Mesendoderm (in vitro differentiated cells): ENCODE data around the gene PTPRE.

Source experiments
- DNase-seq: peaks from one replicate; pipeline ENCODE4 v3.0.0; 2013
- H2AK5ac ChIP-seq: 2 replicates; pipeline ENCODE4 v1.6.1; 2013; ENCODE audit warnings: low read length, inconsistent platforms
- H2BK120ac ChIP-seq: 2 replicates; pipeline ENCODE4 v1.6.1; 2013; ENCODE audit warnings: low read depth, mild to moderate bottlenecking, low read length, moderate library complexity, mixed read lengths
- H2BK15ac ChIP-seq: replicated peaks from 2 replicates; pipeline ENCODE4 v1.6.1; 2013; ENCODE audit warnings: low read depth, mild to moderate bottlenecking, moderate library complexity
- H2BK5ac ChIP-seq: 2 replicates; pipeline ENCODE4 v1.6.1; 2013; ENCODE audit warnings: low read length, inconsistent platforms
- H3K18ac ChIP-seq: 2 replicates; pipeline ENCODE4 v1.6.1; 2013; ENCODE audit warnings: mild to moderate bottlenecking, low read length, mixed read lengths
- H3K23ac ChIP-seq: one replicate; pipeline ENCODE4 v1.6.1; 2013; ENCODE audit warnings: low read length
- H3K27ac ChIP-seq: 2 replicates; pipeline ENCODE4 v1.5.1; 2013; ENCODE audit warnings: low read depth, mild to moderate bottlenecking, inconsistent platforms, low read length, moderate library complexity
- H3K27me3 ChIP-seq: 2 replicates; pipeline ENCODE4 v1.6.1; 2013; ENCODE audit warnings: low read length, control low read depth, mild to moderate bottlenecking, inconsistent platforms; ENCODE audit not compliant: insufficient read depth, poor library complexity
- H3K36me3 ChIP-seq: 2 replicates; pipeline ENCODE4 v1.6.1; 2013; ENCODE audit warnings: low read length, inconsistent platforms; ENCODE audit not compliant: control insufficient read depth, insufficient read depth
- H3K4ac ChIP-seq: one replicate; pipeline ENCODE4 v1.6.1; 2013; ENCODE audit warnings: low read depth, mild to moderate bottlenecking, low read length, moderate library complexity
- H3K4me1 ChIP-seq: 2 replicates; pipeline ENCODE4 v1.6.1; 2013; ENCODE audit warnings: low read depth, low read length, inconsistent platforms; ENCODE audit not compliant: control insufficient read depth
- H3K4me2 ChIP-seq: 2 replicates; pipeline ENCODE4 v1.6.1; 2013; ENCODE audit warnings: low read length
- H3K4me3 ChIP-seq: 2 replicates; pipeline ENCODE4 v1.5.1; 2013; ENCODE audit warnings: mild to moderate bottlenecking, low read length
- H3K56ac ChIP-seq: one replicate; pipeline ENCODE4 v1.6.1; 2013; ENCODE audit warnings: low read length
- H3K79me1 ChIP-seq: 2 replicates; pipeline ENCODE4 v1.6.1; 2013; ENCODE audit warnings: low read length, inconsistent platforms
- H3K79me2 ChIP-seq: 2 replicates; pipeline ENCODE4 v1.6.1; 2013; ENCODE audit warnings: mild to moderate bottlenecking, low read length; ENCODE audit not compliant: control insufficient read depth, insufficient read depth
- H3K9ac ChIP-seq: 2 replicates; pipeline ENCODE4 v1.6.1; 2013; ENCODE audit warnings: low read length, inconsistent platforms
- H4K5ac ChIP-seq: one replicate; pipeline ENCODE4 v1.6.1; 2013; ENCODE audit warnings: low read length
- H4K8ac ChIP-seq: one replicate; pipeline ENCODE4 v1.6.1; 2013; ENCODE audit warnings: low read depth, mild to moderate bottlenecking, control low read depth, low read length, moderate library complexity
- WGBS: extraction: QIAGEN DNeasy Blood & Tissue Kit; methylation state at CpG from one replicate; pipeline ENCODE4 v1.1.7; 2013; ENCODE audit warnings: low lambda C conversion rate, missing lambda C conversion rate; ENCODE audit not compliant: insufficient coverage; ENCODE audit errors: extremely low coverage; 5-methylcytosine and 5-hydroxymethylcytosine counted together

Gene PTPRE

GRCh38 chr10:128098631-128099030 lies 191.7 kb downstream of the PTPRE start:
- Histone ChIP-seq H2BK120ac (no peak overlapping the region), H3K56ac (no peak overlapping the region), H3K79me2 (no peaks in the 10 kb centered on the region), H3K4me1 (no peaks in the 10 kb centered on the region), H3K23ac (no peak overlapping the region), H3K36me3 (peaks cover 26% of the 10 kb centered on the region), H3K4me2 (no peak overlapping the region), H3K27me3 (no peaks in the 10 kb centered on the region), H4K5ac (no peak overlapping the region), H2BK5ac (no peak overlapping the region), H3K9ac (no peak overlapping the region), H2BK15ac (no peak overlapping the region), H3K18ac (no peak overlapping the region), H2AK5ac (no peak overlapping the region), H3K79me1 (no peaks in the 10 kb centered on the region), H3K4ac (no peak overlapping the region), H3K27ac (no peak overlapping the region), H4K8ac (no peak overlapping the region), H3K4me3 (no peak overlapping the region)
- WGBS: no CpG with 5 or more reads among the region's 10 CpGs
- no peak for DNase-seq

- Histone ChIP-seq H3K4me3 (no peak overlapping the region), H2BK5ac (no peak overlapping the region), H3K18ac (no peak overlapping the region), H3K79me1 (no peaks in the 10 kb centered on the region), H3K9ac (no peak overlapping the region), H3K23ac (no peak overlapping the region), H2BK15ac (no peak overlapping the region), H3K79me2 (no peaks in the 10 kb centered on the region), H3K4ac (no peak overlapping the region), H3K27me3 (no peaks in the 10 kb centered on the region), H3K56ac (no peak overlapping the region), H3K27ac (no peak overlapping the region), H3K4me1 (no peaks in the 10 kb centered on the region), H3K4me2 (no peak overlapping the region), H4K8ac (no peak overlapping the region), H3K36me3 (peaks cover 35% of the 10 kb centered on the region), H2AK5ac (no peak overlapping the region), H4K5ac (no peak overlapping the region), H2BK120ac (no peak overlapping the region)
- no peak for DNase-seq
- WGBS: no CpG with 5 or more reads among the region's 10 CpGs
These were observed 193.0 kb downstream of the PTPRE start for GRCh38 chr10:128099901-128100300.

GRCh38 chr10:128101901-128102300 lies 195.0 kb downstream of the PTPRE start:
- Histone ChIP-seq H3K56ac (no peak overlapping the region), H3K4me2 (no peak overlapping the region), H4K5ac (no peak overlapping the region), H3K27ac (no peak overlapping the region), H3K79me2 (no peaks in the 10 kb centered on the region), H3K36me3 (peaks cover 43% of the 10 kb centered on the region), H4K8ac (no peak overlapping the region), H3K4ac (no peak overlapping the region), H2AK5ac (no peak overlapping the region), H3K27me3 (no peaks in the 10 kb centered on the region), H3K79me1 (no peaks in the 10 kb centered on the region), H2BK120ac (no peak overlapping the region), H3K9ac (no peak overlapping the region), H3K4me3 (no peak overlapping the region), H2BK5ac (no peak overlapping the region), H3K18ac (no peak overlapping the region), H3K23ac (no peak overlapping the region), H3K4me1 (no peaks in the 10 kb centered on the region), H2BK15ac (no peak overlapping the region)
- no peak for DNase-seq
- no CpG with 5 or more reads among the region's 1 CpG for WGBS

- Histone ChIP-seq H3K27ac (no peak overlapping the region), H3K27me3 (no peaks in the 10 kb centered on the region), H2AK5ac (no peak overlapping the region), H3K79me2 (no peaks in the 10 kb centered on the region), H3K23ac (no peak overlapping the region), H2BK15ac (no peak overlapping the region), H2BK5ac (no peak overlapping the region), H3K4me2 (no peak overlapping the region), H3K18ac (no peak overlapping the region), H3K9ac (no peak overlapping the region), H3K4ac (no peak overlapping the region), H3K56ac (no peak overlapping the region), H3K79me1 (no peaks in the 10 kb centered on the region), H4K8ac (no peak overlapping the region), H3K4me1 (no peaks in the 10 kb centered on the region), H3K4me3 (no peak overlapping the region), H2BK120ac (no peak overlapping the region), H3K36me3 (peaks cover 47% of the 10 kb centered on the region), H4K5ac (no peak overlapping the region)
- WGBS: no CpG with 5 or more reads among the region's 19 CpGs
- no peak for DNase-seq
These were observed 195.8 kb downstream of the PTPRE start for GRCh38 chr10:128102480-128103228.

GRCh38 chr10:128103229-128103714 lies 196.4 kb downstream of the PTPRE start:
- no peak overlapping the region for H2BK5ac ChIP-seq
- no peak overlapping the region for H2AK5ac ChIP-seq
- no peak overlapping the region for H3K27ac ChIP-seq
- no peaks in the 10 kb centered on the region for H3K27me3 ChIP-seq
- H3K23ac ChIP-seq: no peak overlapping the region
- H3K56ac ChIP-seq: no peak overlapping the region
- H3K4me3 ChIP-seq: no peak overlapping the region
- H3K18ac ChIP-seq: no peak overlapping the region
- WGBS: no CpG with 5 or more reads among the region's 8 CpGs
- H3K4me1 ChIP-seq: no peaks in the 10 kb centered on the region
- no peak for DNase-seq
- no peaks in the 10 kb centered on the region for H3K79me2 ChIP-seq
- no peak overlapping the region for H3K4me2 ChIP-seq
- H4K8ac ChIP-seq: no peak overlapping the region
- H3K9ac ChIP-seq: no peak overlapping the region
- H3K4ac ChIP-seq: no peak overlapping the region
- peaks cover 52% of the 10 kb centered on the region for H3K36me3 ChIP-seq
- no peak overlapping the region for H2BK15ac ChIP-seq
- no peaks in the 10 kb centered on the region for H3K79me1 ChIP-seq
- H2BK120ac ChIP-seq: no peak overlapping the region
- no peak overlapping the region for H4K5ac ChIP-seq

GRCh38 chr10:128105383-128105782 lies 198.5 kb downstream of the PTPRE start:
- no peak overlapping the region for H2BK5ac ChIP-seq
- H3K36me3 ChIP-seq: peaks cover 52% of the 10 kb centered on the region
- no peaks in the 10 kb centered on the region for H3K79me2 ChIP-seq
- H3K9ac ChIP-seq: no peak overlapping the region
- H2BK15ac ChIP-seq: no peak overlapping the region
- H2AK5ac ChIP-seq: no peak overlapping the region
- no peaks in the 10 kb centered on the region for H3K4me1 ChIP-seq
- H3K79me1 ChIP-seq: no peaks in the 10 kb centered on the region
- WGBS: no CpG with 5 or more reads among the region's 4 CpGs
- no peak overlapping the region for H3K18ac ChIP-seq
- no peak overlapping the region for H4K5ac ChIP-seq
- H3K4me3 ChIP-seq: no peak overlapping the region
- H3K27me3 ChIP-seq: no peaks in the 10 kb centered on the region
- no peak overlapping the region for H3K4me2 ChIP-seq
- H4K8ac ChIP-seq: no peak overlapping the region
- no peak overlapping the region for H3K56ac ChIP-seq
- H2BK120ac ChIP-seq: no peak overlapping the region
- no peak overlapping the region for H3K23ac ChIP-seq
- H3K27ac ChIP-seq: no peak overlapping the region
- H3K4ac ChIP-seq: no peak overlapping the region
- no peak for DNase-seq
